HG02870 (cell line): Measurements from ENCODE around the gene UBLCP1.
A peak's percentile ranks its signal among the peaks of the same experiment; 100 is the strongest.

Experiments
- ATAC-seq: cut with Tn5 transposase; IDR thresholded peaks from one replicate; pipeline ENCODE4 v1.9.1; 2021; ENCODE audit warnings: mild to moderate bottlenecking, moderate library complexity; ENCODE audit not compliant: unreplicated experiment

The UBLCP1 gene

DNA sequence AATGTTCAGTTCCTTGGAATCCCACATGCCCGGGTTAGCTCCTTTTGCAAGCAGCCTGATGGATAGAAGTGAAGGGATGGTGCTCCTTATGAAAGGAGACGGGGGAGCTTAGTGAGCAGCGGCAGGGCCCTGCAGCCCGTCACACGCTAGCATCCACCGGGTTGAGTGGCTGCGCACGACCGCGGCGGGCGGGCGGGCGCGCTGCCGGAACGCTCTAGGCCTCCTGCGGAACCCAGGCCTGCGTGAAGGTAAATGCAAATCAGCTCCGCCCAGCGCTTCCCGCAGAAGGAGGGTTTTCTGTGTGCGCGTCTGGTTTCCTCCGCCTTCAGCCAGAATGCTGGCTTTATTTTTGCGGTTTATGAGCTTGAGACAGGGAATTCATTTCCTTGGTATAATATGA, 47.4 kb downstream of the UBLCP1 start:
- no peak for ATAC-seq

- no peak for ATAC-seq
These were observed 48.0 kb downstream of the UBLCP1 start for GRCh38 chr5:159311063-159311462.

DNA sequence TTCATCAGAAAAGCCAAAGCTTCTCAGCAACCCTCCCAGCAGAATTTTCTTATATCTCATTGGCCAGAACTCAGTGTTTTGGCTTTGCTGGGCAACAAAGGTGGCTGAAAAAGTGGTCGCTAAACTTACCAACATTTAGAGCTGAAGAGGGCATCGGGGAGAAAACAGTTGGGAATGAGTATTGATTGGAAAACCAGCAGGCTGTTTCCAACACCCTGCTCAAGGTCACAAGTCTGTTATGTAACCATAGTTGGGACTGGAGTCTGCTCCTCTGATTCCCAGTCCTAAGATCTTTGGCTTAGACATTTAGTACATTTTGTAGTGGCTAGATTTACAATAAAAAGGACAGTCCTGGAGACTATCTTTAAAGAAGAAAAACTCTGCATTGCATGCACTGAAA, 50.1 kb downstream of the UBLCP1 start:
- ATAC-seq = no peak

DNA sequence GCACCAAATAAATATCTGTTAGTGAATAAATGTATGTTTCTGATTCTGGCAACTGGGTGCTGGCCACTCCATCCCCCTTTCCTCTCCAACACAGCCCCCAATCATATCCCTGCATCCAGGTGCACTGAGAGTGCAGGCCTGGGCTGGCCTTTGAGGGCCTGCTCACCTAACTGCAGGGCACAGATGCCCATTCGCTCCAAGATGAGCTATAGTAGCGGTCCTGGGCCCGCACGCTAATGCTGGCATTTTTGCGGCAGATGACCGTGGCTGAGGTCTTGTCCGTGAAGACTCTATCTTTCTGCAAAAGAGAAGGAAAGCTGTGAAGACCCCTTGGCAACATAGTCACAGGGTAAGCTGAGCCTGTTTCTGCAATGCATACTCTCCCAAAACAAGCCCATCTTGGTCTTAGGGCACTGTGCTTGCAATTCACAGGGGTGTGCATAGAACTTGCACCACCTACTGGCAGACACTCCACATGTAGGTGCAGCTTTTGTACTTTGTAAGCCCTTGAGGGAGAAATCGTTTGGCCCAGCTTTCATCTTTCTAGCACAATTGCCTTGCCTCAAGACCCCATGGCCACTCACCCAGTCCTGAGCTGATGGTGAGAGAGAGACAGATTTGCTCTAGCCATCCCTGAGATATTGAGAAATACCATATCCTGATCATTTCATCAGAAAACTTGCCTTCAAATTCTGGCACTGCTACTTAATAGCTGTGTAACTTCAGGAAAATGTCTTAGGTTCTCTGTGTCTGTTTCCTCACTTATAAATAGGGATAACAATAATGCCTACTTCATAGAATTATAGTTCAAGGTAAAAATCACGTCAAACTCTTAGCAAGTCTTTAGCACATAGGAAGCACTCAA, 53.7 kb downstream of the UBLCP1 start:
- no peak for ATAC-seq

DNA sequence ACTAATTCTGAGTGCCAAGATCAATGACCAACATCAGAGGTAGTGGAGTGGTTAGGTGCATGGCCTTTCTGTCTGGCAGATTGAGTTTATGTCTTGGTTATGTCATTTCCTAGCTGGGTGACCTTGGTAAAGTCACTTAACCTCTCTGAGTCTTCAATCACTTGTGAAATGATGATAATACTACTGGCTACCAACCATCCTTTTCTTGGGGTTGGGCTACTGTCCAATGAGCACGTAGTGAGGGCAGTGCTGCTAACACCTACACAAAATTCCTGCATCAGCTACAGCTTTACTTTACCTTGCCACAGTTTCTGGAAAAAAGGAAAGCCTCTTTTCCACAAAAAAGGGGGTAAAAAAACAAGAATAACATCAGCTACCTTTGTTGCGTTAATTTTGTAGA, 54.8 kb downstream of the UBLCP1 start:
- ATAC-seq = no peak

GRCh38 chr5:159318448-159318847, 55.4 kb downstream of the UBLCP1 start:
- no peak for ATAC-seq

DNA sequence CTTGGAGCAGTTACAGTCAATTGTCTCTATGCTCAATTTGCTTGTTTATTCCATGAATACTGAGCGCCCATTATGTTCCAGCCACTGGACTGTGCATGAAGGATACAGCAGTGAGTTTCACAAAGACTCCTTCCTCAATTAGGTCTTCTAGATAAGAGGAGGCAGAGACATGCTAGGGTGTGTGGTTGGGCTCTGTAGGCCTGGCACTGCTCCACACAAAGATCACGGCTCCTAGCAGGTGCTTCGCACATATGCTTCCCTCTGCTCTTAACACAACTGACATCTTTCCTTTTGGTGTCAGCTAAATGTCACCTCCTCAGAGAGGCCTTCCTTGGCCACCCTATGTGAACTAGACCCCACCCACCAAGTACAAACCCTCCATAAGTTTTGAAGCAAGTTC, 56.3 kb downstream of the UBLCP1 start:
- ATAC-seq = no peak

GRCh38 chr5:159319832-159320231, 56.7 kb downstream of the UBLCP1 start:
- ATAC-seq = no peak

DNA sequence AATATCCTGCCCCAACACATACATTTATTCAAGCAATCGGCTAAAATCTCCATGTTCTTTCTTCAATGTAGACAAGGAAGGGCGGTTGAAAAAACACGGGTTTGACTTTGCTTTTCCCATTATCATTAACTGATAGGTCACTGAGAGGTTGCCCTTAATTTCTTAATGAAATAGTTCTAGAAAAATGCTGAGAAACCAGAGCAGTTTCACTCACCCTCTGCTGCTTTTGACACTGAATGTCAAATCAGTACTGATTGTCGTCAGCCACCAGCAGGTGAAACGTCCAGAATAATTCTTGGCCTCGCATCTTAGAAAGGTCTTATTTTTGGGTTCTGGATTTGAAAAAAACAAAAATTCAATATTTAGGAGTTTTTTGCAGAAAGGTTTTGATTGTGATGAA, 59.1 kb downstream of the UBLCP1 start:
- ATAC-seq = no peak

DNA sequence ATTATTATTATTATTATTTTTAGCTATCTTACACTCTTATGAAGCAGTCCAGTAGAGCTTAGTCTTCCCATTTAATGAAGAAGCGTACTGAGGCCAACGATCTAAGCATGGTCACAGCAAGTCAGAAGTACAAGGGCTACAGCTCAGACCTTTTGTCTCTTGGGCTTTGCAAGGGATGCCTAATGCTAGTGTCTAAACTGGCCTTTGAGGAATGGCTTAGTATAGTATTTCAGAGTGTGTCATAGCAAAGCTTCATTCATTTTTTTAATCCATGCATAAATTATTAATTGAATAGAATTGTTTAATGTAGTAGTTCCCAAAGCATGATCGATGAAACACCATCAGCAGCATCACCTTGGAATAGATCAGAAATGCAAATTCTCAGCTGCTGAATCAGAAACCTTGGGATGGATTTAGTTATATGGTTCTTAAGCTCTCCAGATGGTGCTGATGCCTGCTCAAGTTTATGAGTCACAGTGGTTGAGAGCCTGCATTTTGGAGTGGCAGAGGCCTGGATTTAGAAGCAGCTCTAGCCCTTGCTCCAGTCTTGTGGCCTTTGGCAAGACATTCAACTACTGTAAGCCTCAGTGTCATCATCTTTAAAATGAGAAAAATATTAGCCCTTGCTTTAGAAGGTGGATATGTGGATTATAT, 61.1 kb downstream of the UBLCP1 start:
- no peak for ATAC-seq

- ATAC-seq = no peak
These were observed 61.9 kb downstream of the UBLCP1 start for GRCh38 chr5:159324986-159325385.

- ATAC-seq = no peak
These were observed 67.2 kb downstream of the UBLCP1 start, which contains the start of gene IL12B for GRCh38 chr5:159330131-159330800. IL12B (minus strand) TSS chr5:159330487; CDS start chr5:159326782, 3,705 bp downstream.

DNA sequence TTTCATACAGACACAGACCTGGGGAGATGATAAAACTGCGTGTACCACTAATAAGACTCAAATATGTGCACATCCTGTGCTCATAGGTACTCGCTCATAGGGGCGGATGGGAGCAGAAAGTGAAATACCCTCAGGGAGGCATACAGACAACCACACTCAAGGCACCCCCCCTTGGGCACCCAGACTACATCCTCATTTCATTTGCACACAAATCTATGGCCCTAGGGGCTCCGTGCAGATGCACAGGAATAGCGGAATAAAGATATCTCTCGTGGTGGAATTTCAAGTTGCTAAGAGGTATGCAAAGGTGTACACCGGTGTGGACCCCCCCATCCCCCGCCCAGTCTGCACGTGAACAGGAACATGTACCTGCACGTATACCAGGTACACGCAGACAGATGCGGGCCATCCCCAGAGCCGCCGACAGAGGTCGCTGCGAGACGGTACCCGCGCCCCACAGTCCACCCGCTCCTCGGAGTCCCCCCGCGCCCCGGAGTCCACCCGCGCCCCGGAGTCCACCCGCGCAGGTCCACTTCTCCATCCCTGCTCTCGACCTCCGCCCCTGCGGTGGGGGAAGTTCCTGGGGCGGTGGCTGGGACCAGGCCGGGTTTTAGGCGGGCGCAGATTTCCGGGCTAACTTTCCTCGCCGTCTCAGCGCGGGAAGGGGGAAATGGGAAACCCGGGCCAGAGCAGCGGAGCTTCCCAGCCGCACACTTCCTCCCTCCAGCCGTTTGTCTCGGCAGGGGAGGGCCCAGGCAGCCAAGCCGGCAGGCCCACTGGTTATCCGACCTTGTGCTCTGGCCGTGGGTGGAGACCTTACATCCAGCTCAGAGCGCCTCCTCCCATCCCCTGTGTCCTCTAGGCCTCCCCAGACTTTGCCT, 68.2 kb downstream of the UBLCP1 start:
- peak; percentile 58 for ATAC-seq

DNA sequence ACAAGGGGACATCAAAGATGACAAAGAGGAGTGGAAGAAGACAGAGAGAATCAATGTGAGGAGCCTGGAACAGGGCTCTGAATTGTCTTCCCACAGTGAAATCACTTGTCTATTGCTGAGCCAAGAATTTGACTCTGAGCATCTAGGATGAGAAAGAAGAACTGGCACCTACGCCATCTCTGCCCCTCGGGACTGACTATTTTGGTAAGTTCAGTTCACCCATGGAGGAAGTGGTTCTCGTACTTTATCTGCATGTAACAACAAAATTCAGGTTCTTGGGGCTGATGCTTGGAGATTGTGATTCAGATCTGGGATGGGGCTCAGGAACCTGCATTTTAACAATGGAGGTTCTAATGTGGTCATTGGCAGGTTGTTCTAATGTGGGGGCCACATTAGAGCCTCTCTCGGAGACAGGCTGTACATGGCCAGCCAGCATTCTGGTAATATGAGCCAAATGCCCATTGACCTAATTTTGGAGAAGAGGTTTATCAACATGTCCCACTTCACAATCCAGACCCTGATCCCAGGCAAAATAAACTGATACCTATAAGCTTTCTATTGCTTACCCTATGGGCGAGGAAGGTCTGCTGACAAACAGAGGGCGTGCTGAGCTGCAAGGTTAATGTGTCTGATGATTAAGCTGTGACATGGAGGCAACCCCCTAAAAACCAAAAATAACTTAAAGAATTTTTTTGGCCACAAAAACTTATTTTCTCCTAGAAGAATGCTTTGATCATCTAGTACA, 69.9 kb downstream of the UBLCP1 start:
- no peak for ATAC-seq

DNA sequence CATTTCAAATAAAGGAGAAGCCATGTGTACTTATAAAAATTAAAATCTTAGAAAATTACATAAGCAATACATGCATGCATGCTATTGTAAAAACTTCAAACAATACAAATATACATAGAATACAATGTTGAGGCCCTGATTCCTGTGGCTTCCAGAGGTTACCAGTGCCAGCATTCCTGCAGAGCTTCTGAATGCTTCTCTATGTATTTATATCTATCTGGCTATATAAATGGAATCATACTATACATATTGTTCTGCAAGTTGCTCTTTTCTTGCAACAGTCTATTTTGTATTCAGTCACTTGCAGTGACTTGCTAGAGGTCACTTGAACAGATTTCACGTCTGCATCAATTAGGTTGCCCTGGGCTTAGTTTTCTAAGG, 70.4 kb downstream of the UBLCP1 start:
- ATAC-seq = no peak
